D721Med (cell line): ENCODE data around the gene ZNF681.
A peak's percentile ranks its signal among the peaks of the same experiment; 100 is the strongest.
"Not testable (repeated sequence)": the region's sequence is repeated elsewhere in the genome, so short reads cannot be mapped to it uniquely, and the experiment has no call there.

Experiments
- DNase-seq: peaks from one replicate; pipeline ENCODE4 v3.0.0; 2011; ENCODE audit warnings: low spot score; ENCODE audit not compliant: insufficient read length
- FAIRE-seq: peaks from 2 replicates; lab custom pipeline; 2011; peaks lifted over from hg19 to GRCh38; lab: Jason Lieb, UNC
- TF ChIP-seq, protein P1 (sequence below): IDR thresholded peaks from 2 replicates; pipeline ENCODE4 v1.5.1; 2012; ENCODE audit warnings: mild to moderate bottlenecking, control low read depth; ENCODE audit not compliant: insufficient read depth; ENCODE audit errors: missing control alignments

Gene ZNF681

DNA sequence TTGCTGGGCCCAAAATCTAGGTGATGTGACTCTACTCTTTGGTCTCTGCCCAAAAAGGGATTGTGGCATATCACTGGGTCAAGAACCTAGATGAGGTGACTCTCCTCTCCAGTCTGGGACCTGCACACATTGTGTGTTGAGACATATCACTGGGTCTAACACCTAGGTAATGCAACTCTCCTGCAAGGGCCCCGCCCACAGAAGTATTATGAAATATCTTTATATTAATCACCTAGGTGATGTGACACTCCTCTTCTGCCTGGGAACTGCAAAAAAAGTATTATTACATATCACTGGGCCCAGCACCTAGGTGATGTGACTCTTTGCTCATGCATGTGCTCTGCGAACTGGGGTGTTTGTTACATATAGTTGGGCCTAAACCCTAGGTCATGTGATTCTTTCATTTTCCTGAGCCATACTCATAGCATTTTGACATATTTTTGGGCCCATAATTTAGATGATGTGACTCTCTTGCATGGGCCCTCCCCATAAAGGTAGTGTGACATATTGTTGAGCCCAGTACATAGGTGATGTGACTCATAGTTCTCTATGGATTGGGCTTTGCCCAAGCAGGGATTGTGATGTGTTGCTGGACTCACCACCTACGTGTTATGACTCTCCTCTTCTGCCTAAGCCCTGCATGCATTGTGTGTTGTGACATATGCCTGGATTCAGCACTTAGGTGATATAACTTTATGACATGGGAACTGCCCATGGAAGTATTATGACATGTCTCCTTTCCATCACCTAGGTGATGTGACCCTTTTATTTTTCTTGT, 11.2 kb upstream of the ZNF681 start:
- FAIRE-seq (no peak), DNase-seq (no peak)
- TF ChIP-seq, protein P1, sequence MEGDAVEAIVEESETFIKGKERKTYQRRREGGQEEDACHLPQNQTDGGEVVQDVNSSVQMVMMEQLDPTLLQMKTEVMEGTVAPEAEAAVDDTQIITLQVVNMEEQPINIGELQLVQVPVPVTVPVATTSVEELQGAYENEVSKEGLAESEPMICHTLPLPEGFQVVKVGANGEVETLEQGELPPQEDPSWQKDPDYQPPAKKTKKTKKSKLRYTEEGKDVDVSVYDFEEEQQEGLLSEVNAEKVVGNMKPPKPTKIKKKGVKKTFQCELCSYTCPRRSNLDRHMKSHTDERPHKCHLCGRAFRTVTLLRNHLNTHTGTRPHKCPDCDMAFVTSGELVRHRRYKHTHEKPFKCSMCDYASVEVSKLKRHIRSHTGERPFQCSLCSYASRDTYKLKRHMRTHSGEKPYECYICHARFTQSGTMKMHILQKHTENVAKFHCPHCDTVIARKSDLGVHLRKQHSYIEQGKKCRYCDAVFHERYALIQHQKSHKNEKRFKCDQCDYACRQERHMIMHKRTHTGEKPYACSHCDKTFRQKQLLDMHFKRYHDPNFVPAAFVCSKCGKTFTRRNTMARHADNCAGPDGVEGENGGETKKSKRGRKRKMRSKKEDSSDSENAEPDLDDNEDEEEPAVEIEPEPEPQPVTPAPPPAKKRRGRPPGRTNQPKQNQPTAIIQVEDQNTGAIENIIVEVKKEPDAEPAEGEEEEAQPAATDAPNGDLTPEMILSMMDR = no peak

DNA sequence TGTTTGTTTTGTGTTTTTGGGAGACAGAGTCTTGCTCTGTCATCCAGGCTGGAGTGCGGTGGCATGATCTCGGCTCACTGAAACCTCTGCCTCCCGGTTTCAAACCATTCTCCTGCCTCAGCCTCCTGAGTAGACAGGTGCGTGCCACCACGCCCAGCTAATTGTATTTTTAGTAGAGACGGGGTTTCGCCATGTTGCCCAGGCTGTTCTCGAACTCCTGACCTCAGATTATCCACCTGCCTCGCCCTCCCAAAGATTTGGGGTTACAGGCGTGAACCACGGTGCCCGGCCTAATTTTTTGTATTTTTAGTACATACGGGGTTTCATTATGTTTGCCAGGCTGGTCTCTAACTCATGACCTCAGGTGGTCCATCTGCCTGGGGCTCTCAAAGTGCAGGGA, 8.3 kb upstream of the ZNF681 start:
- TF ChIP-seq, protein P1 = no peak
- FAIRE-seq (no peak), DNase-seq (no peak)

DNA sequence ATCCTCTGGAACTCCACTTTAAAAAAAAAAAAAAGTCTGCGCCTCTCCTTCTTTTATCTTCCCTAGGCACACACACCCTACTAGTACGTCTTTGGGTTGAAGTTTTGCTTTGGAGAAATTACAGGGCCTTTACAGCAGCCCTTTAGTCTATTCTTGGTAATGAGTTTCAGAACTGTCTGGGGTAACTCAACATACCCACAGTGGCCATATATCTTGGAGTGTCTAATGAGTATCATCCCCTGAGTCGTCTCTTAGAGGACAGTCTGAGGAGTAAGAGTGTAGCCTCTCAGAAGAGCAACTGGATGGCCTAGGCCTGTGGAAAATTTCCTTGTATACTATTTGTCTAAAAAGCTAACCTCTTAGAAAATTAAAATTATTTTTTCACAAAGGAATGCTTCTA, 6.1 kb upstream of the ZNF681 start:
- DNase-seq (no peak), FAIRE-seq (no peak)
- TF ChIP-seq, protein P1 = no peak

DNA sequence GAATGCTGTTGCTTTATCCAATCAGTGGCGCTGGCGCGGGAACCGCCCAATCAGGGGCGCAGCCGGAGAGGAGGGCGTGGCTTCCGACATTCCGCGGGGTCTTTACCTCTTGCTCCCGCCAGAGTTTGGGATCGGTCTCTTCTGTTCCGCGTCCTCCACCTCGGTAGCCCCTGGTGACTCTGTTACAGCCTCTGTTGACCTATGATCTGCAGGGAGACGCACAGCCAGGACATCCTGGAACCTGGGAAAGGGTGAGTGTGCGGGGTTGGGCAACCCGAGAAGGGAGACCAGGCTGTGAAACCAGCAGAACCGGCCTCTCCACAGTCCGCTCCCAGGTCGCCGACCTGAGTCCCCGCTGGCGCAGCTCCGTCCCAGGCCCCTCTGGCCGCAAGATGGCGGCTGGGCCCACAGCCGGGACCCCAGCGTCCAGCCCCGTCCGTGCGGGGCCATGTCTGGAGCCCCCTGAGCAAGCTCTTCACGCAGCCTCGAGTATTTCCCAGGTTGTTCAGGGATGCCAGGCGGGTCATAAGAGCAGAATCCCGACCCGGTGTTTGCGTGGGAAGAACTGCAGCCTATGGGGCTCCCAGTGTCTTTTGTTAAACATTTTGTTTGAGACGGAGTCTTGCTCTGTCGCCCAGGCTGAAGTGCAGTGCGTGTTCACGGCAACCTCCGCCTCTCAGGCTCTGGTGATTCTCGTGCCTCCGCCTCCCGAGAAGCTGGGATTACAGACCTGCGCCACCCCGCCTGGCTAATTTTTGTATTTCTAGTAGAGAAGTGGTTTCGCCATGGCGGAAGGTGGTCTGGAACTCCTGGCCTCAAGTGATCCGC, 4.4 kb upstream of the ZNF681 start:
- TF ChIP-seq, protein P1 = no peak
- DNase-seq (no peak), FAIRE-seq (peak; percentile 11)

DNA sequence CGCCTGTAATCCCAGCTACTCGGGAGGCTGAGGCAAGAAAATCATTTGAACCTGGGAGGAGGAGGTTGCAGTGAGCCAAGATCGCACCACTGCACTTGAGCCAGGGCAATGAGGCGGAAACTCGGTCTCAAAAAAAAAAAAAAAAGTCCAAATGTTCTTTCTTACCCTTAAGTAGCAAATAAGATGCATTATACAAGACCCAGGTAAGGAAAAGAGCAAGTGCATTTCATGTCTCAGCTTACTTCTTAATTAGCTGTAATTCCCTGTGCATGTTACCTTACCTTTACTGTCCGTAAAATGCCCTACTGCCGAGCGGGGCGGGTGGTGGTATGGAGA, 3.8 kb upstream of the ZNF681 start:
- TF ChIP-seq, protein P1 = no peak
- FAIRE-seq (no peak), DNase-seq (no peak)

DNA sequence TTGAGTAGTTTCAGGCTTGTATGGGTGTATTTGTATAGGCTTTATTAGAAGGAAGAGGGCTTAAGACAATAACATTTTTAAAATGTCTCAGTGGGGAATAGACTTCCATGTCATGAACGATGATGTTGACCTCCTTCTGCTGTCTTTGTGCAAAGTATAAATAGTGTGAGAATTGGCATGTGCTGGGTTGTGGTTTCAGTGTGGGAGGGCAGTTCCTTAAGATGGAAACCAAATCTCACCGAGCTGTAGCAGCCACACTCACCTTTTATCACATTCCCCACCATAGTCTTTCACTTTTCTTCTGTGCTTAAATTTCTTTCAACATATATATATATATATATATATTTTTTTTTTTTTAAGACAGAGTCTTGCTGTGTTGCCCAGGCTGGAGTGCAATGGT, 1.6 kb upstream of the ZNF681 start:
- not testable (repeated sequence) for FAIRE-seq, DNase-seq

DNA sequence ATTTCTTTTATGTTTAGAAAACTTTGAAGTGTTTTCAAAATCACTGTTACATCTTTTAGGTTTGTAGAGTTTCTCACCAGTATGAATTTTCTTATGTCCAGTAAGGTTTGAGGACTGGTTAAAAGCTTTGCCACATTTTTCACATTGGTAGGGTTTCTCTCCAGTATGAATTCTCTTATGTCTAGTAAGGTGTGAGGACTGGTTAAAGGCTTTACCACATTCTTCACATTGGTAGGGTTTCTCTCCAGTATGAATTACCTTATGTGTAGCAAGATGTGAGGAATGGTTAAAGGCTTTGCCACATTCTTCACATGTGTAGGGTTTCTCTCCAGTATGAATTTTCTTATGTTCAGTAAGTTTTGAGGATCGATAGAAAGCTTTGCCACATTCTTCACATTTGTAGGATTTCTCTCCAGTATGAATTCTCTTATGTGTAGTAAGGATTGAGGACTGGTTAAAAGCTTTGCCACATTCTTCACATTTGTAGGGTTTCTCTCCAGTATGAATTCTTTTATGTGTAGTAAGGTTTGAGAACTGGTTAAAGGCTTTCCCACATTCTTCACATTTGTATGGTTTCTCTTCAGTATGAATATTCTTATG, 15.0 kb downstream of the ZNF681 start:
- FAIRE-seq, DNase-seq: not testable (repeated sequence)

DNA sequence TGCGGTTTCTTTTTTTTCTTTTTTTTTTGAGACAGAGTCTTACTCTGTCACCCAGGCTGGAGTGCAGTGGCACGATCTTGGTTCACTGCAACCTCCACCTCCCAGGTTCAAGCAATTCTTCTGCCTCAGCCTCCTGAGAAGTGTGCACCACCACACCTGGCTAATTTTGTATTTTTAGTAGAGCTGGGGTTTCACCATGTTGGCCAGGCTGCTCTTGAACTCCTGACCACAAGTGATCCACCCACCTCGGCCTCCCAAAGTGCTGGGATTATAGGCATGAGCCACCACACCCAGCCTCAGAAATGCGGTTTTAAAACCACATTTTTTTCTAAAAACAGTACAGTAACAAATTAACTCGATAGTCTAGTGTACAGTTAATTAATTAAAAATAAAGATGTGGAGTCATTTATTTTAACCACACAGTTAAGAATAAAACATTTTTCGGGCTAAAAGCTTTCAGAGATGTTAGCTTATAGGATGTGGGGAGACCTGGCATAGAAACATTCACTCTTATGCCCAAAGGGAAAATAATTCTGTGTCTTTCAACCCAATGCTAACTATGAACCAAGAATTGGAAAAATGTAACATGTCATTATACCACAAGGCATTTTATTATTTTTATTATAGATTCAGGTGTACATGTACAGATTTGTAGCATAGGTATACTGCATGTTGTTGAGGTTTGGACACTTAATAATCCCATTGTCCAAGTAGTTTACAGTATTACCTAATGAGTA, 27.8 kb downstream of the ZNF681 start:
- not testable (repeated sequence) for FAIRE-seq, DNase-seq

DNA sequence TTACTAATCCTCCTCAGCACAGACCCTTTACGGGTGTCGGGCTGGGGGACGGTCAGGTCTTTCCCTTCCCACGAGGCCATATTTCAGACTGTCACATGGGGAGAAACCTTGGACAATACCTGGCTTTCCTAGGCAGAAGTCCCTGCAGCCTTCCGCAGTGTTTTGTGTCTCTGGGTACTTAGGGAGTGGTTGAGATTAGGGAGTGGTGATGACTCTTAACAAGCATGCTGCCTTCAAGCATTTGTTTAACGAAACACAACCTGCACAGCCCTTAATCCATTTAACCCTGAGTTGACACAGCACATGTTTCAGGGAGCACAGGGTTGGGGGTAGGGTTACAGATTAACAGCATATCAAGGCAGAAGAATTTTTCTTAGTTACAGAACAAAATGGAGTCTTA, 34.5 kb downstream of the ZNF681 start:
- DNase-seq, FAIRE-seq: not testable (repeated sequence)
